Stimulated activated CD4-positive, alpha-beta T cell treated with anti-CD3 and anti-CD28 coated beads, Interleukin-15, amount 100 ng/mL, for 48 hours (primary cell): ENCODE measurements around the gene SIL1.

Source experiments
- DNase-seq, 2 donors: peaks; one replicate each; pipeline ENCODE4 v3.0.0-alpha.2; 2020; ENCODE audit warnings: low read depth in 2 of 2

SIL1 gene

DNA sequence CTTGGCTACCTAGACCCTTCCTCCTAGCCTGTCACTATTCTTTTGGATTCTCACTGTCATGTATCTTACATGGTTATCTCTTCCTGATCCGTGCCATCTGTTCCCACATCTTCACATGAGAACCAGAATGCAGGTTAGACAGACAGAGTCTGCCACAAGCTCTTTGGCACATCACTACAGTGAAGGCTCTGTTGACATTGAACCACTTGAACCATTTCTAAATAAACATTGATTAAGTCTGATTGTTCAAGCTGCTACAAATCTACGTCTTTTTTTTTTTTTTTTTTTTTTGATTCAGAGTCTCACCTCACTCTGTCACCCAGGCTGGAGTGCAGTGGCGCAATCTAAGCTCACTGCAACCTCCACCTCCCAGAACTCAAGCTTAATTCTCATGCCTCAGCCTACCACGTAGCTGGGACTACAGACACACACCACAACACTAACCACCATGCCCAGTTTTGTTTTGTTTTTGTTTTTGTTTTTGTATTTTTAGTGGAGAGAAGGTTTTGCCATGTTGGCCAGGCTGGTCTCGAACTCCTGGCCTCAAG is 237.9 kb downstream of the SIL1 start:
- DNase-seq, result no peak

- no peak for DNase-seq
Observed at GRCh38 chr5:138956801-138957200, 241.4 kb downstream of the SIL1 start.

GRCh38 chr5:138955671-138956295 is 242.4 kb downstream of the SIL1 start:
- no peak for DNase-seq

- no peak for DNase-seq
Observed at GRCh38 chr5:138955013-138955660, 243.0 kb downstream of the SIL1 start.

DNA sequence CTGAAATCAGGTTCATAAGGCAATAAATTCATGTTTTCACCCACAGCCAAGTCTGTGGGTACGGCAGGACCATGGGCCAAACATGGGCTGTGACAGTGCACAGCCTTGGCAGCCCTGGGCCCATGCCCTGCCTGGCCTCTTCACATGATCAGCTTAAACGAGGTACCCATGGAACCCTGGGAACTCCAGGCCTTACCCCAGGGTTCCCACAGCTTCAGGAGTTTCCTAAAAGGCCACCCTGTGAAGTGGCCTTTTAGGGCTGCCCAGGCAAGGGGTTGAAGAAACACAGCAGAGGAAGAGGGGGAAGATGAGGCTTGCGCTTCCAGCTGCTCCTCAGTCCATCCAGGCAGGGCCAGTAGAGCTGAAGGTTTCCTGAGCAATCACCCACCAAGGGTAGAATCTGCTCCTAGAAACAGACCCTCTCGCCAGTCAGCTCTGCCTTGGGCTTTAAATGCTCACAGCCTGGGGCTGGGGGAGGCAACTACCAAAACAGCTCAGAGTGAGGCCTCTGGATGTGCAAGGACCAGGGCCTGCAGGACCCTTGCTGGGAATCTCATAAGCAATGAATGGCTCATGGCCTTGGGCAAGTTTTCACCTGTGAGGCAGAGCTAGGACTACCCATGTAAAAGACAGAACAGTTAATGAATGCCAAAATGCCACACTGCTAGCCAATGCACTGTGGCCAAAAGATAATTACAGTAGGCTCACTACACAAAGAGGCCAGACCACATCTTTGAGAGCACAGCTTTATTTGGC is 243.7 kb downstream of the SIL1 start:
- no peak for DNase-seq

GRCh38 chr5:138953387-138954256 is 244.5 kb downstream of the SIL1 start:
- DNase-seq, result no peak

DNA sequence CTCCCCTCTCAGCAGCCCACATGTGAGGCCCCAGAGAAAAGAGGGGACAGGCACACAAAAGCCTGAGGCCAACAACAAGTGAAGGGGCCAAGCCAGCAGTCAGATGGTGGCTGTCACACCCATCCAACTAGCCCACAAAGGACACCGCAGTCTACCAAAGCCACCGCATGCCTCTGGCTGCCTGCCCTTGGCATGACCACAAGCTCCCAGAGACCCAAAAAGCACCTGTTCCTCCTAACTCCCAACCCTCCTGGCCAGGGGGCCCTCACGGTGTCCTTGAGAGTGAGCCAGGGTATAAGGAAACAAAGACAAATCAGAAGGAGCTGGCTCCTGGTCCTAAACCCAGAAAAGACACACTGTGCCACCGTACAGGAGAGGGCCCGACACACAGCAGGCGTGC is 245.2 kb downstream of the SIL1 start:
- DNase-seq, result no peak

GRCh38 chr5:138951986-138952735 is 246.0 kb downstream of the SIL1 start:
- DNase-seq, result no peak

GRCh38 chr5:138951091-138951985 is 246.8 kb downstream of the SIL1 start:
- DNase-seq, result no peak

DNA sequence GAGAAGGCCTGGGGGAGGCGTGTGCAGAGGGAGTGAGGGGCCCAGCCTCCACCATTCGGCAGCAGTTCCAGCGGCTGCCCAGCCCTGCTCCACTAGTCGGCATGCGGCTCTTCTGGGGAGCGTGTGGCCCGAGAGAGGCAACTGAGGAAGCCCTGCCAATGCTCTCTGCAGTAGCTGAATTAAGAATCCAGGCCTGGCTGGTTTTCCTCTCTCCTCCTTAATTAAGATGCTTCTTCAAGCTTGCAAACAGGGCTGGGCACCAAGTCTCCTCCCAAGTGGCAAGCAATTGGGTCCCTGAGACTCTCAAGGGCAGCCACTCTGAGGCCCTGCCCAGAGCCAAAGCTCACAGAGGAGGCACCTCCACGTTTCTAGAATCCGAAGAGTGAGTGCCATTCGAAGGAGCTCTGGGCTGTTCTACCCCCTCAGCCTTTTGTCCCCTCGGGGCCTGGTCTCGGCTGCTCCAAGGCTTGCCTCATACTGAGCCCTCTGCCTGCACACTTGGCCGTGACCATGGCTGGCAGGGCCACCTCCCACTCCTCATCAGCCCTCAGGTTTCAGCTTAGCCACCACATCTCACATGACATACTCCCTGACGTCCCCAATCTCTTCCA is 247.6 kb downstream of the SIL1 start:
- no peak for DNase-seq

DNA sequence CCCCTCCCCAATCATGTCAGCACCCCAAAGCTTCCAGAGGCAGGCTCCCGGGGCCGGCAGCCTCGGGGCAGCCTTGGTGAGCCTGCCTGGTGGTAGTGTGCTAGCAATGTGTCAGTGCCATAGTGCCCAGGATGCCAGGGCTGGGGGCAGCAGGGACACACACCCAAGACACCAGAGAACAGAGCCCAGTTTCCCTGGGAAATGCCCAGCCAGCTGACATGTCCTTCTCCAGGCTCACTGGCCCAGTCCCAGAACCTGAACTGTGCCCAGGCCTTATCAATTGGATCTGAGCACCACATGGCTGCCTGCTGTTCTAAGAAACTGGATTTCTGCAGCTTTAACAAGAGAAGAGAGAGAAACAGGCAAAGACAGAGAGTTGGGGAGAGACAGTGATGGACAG is 248.2 kb downstream of the SIL1 start:
- DNase-seq, result no peak

- no peak for DNase-seq
Observed at GRCh38 chr5:138949223-138949574, 249.0 kb downstream of the SIL1 start.

GRCh38 chr5:138948471-138949222 is 249.5 kb downstream of the SIL1 start:
- DNase-seq, result no peak

DNA sequence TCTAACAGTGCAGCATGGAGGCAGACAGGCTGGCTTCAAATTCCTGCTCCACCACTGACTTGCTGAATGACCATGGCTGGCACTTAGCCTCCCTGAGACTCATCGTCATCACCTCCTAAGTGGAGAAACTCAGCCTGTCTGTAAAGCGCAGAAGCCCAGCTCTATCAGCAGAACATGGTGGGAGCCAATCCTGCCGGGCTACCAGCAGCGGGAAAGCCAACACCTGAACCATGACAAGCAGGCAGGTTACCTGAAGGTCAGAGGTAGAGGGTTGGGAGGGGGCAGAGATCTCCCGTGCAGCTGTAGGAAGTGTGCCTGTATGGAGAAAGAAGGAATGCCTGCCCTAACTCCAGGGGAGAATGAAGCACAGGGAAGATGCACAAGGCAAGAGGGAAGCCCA is 250.4 kb downstream of the SIL1 start:
- no peak for DNase-seq

GRCh38 chr5:138946831-138947560 is 251.2 kb downstream of the SIL1 start:
- DNase-seq, result no peak

DNA sequence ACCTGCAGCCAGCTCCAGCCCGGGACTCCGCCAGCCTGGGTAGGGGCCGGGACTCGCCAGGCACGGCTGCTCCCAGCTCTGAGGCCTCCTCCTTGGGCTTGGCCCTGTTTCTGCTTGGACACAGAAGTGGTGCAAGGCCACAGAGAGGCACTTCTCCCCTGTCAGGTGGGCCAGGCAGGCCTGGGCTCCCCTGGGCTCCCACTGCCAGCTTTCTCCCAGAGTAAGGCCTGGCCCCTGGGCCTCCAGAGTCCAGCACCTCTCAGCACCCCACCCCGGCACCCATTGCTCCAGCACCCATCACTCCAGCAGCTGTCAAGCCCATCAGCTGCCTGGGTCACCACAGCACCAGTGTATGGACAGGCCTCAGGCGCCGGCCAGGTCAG is 251.9 kb downstream of the SIL1 start:
- no peak for DNase-seq

DNA sequence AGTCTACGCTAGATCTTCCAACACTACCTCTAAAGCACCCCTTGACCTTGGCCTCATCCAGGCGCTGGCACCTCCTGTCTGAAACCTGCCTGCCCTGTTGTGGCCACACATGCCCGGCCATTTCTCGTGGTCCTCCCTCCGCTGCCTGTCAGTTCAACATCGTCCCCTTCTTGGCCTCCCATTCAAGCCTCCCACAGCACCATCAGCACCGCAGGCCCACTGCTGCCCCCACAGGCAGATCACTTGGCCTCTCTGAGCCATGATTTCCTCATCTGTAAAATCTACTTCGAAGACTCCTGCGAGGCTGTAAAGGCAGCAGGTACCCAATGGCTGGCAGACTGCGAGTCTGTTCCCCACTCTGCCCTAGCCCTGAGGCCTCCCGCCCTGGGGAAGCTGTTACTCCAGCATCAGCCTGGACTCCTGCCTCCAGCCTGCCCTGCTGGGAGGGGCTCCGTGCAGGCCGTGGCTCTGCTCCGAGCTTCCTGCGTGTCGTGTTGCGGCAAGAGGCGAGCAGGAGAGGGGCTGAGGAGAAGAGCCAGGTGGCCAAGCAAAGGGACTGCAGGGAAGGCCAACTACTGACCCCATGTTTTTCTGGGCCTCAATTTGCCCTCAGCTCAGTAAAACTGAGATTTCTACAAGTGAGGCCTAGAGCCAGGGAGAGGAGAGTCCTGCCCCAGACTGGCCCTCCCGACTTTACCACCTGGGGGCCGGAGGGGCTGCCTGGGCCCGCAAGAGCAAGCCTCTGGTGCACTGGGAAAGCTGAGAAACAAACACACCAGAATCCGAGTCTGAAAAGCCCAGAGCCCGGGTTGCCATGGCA is 252.5 kb downstream of the SIL1 start:
- no peak for DNase-seq
